Right atrium auricular region (tissue), 2 donors: Measurements from ENCODE around the gene HMBS. TPM values are rescaled to one million over a fixed set of nuclear protein-coding genes. Genes with fewer than 3 reads are reported as not detected.
A peak's percentile ranks its signal among the peaks of the same experiment; 100 is the strongest.
"Not testable (repeated sequence)": the region's sequence is repeated elsewhere in the genome, so short reads cannot be mapped to it uniquely, and the experiment has no call there.

Experiments
- DNase-seq: peaks from one replicate; pipeline ENCODE4 v3.0.0-alpha.2; 2019; ENCODE audit warnings: low spot score
- H3K27ac ChIP-seq, 2 donors: fragments of 200-600 bp; sonication (generic); 1 replicate in 1 of 2; 2 replicates in 1 of 2; pipeline ENCODE4 v1.5.1; 2016 to 2019
- H3K27me3 ChIP-seq, 2 donors: fragments of 200-600 bp; sonication (generic); one replicate each; pipeline versions ENCODE4 v1.5.1 to v1.6.0; 2017 to 2019
- H3K36me3 ChIP-seq: fragments of 200-600 bp; sonication (generic); one replicate; pipeline ENCODE4 v1.5.1; 2016
- H3K4me1 ChIP-seq, 2 donors: fragments of 200-600 bp; sonication (generic); one replicate each; pipeline versions ENCODE4 v1.5.1 to v1.6.0; 2017 to 2019
- H3K4me3 ChIP-seq, 2 donors: fragments of 200-600 bp; sonication (generic); 1 replicate in 1 of 2; 2 replicates in 1 of 2; pipeline ENCODE4 v1.5.1; 2017 to 2019; ENCODE audit warnings: mild to moderate bottlenecking in 1 of 2, moderate library complexity in 1 of 2
- H3K9me3 ChIP-seq, 2 donors: fragments of 200-600 bp; sonication (generic); one replicate each; pipeline ENCODE4 v1.5.1; 2019
- CTCF ChIP-seq, 2 donors: fragments of 200-600 bp; sonication (generic); IDR thresholded peaks; one replicate each; pipeline ENCODE4 v1.5.1; 2019; ENCODE audit warnings: antibody characterized with exemption in 2 of 2
- total RNA-seq, 2 donors: library from RNA; depleted of rRNA; stranded (reverse); fragments of >200 nt; gene quantifications; one replicate each; pipeline ENCODE4 v1.1.0, GENCODE V29; 2016

HMBS gene
- total RNA-seq, 2 donors from 2014 or later = 4.9 to 13.3 TPM

GRCh38 chr11:119100994-119101758 is 16.5 kb downstream of the HMBS start:
- Histone ChIP-seq H3K4me1 (peaks cover 0 to 32% of the 10 kb centered on the region in 2 donors), H3K27me3 (no peaks in the 10 kb centered on the region), H3K9me3 (no peaks in the 10 kb centered on the region), H3K27ac (peak overlapping the region; percentile 87 to 93), H3K4me3 (peak overlapping the region; percentile 75 to 88), H3K36me3 (peaks cover 17% of the 10 kb centered on the region)
- DNase-seq = no peak
- TF ChIP-seq CTCF (IDR thresholded peaks at IDR 0.05) = no peak

- H3K4me1 ChIP-seq = peaks cover 0 to 39% of the 10 kb centered on the region in 2 donors
- TF ChIP-seq CTCF (IDR thresholded peaks at IDR 0.05) = no peak
- H3K27ac ChIP-seq = peak within 1 kb of the TSS; percentile 87 to 93
- H3K4me3 ChIP-seq = peak within 1 kb of the TSS; percentile 75 to 88
- peaks cover 12% of the 10 kb centered on the region for H3K36me3 ChIP-seq
- peak; percentile 97 for DNase-seq
- H3K27me3 ChIP-seq = no peaks in the 10 kb centered on the region
- no peaks in the 10 kb centered on the region for H3K9me3 ChIP-seq
Measured at GRCh38 chr11:119101759-119102423, 17.2 kb downstream of the HMBS start, which contains the start of gene DPAGT1. DPAGT1 (minus strand) TSS chr11:119101853; CDS start chr11:119101655, 198 bp downstream.

- Histone ChIP-seq H3K4me1 (peaks cover 0 to 43% of the 10 kb centered on the region in 2 donors), H3K27ac (peak overlapping the region; percentile 87 to 93), H3K4me3 (peak overlapping the region; percentile 2 to 88)
- not testable (repeated sequence) for H3K36me3 ChIP-seq, DNase-seq, H3K9me3 ChIP-seq, H3K27me3 ChIP-seq
Measured at GRCh38 chr11:119103161-119103664, 18.5 kb downstream of the HMBS start.

GRCh38 chr11:119103793-119104192 is 19.1 kb downstream of the HMBS start:
- no peaks in the 10 kb centered on the region for H3K36me3 ChIP-seq
- H3K9me3 ChIP-seq = no peaks in the 10 kb centered on the region
- no peaks in the 10 kb centered on the region for H3K27me3 ChIP-seq
- H3K4me1 ChIP-seq = peaks cover 0 to 49% of the 10 kb centered on the region in 2 donors
- DNase-seq = no peak
- H3K4me3 ChIP-seq = no peak overlapping the region
- TF ChIP-seq CTCF (IDR thresholded peaks at IDR 0.05) = no peak
- H3K27ac ChIP-seq = peak overlapping the region in 1 of 2 donors; percentile 87

GRCh38 chr11:119106564-119107537 is 22.2 kb downstream of the HMBS start, which contains the start of gene C2CD2L:
C2CD2L (plus strand) TSS chr11:119107344; CDS start chr11:119107742, 398 bp downstream.
- peaks cover 0 to 37% of the 10 kb centered on the region in 2 donors for H3K4me1 ChIP-seq
- TF ChIP-seq CTCF (IDR thresholded peaks at IDR 0.05) = no peak
- peaks cover 12% of the 10 kb centered on the region for H3K36me3 ChIP-seq
- H3K9me3 ChIP-seq = no peaks in the 10 kb centered on the region
- H3K4me3 ChIP-seq = peak within 1 kb of the TSS; percentile 79 to 86
- peak; percentile 90 for DNase-seq
- peak within 1 kb of the TSS; percentile 78 for H3K27ac ChIP-seq
- no peaks in the 10 kb centered on the region for H3K27me3 ChIP-seq
